ENCODE data around the gene LRFN2.

DNA sequence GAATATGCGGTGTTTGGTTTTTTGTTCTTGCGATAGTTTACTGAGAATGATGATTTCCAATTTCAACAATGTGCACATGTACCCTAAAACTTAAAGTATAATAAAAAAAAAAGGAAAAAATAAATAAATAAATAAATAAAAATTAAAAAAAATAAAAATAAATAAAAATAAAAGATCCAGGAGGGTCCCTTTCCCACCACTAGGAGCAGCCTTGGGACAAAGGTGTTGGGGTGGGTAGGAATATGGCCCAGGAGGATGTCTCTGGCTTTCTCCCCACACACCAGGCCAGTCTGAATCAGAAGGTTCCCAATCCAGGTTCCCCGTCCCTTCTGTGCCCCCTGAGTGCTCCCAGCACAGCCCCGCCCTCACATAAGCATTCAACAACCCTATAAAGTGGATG is 9.5 kb downstream of the LRFN2 start:
- TF ChIP-seq POLR2A (IDR thresholded peaks at IDR 0.05): no peak
- TF ChIP-seq, protein P1, sequence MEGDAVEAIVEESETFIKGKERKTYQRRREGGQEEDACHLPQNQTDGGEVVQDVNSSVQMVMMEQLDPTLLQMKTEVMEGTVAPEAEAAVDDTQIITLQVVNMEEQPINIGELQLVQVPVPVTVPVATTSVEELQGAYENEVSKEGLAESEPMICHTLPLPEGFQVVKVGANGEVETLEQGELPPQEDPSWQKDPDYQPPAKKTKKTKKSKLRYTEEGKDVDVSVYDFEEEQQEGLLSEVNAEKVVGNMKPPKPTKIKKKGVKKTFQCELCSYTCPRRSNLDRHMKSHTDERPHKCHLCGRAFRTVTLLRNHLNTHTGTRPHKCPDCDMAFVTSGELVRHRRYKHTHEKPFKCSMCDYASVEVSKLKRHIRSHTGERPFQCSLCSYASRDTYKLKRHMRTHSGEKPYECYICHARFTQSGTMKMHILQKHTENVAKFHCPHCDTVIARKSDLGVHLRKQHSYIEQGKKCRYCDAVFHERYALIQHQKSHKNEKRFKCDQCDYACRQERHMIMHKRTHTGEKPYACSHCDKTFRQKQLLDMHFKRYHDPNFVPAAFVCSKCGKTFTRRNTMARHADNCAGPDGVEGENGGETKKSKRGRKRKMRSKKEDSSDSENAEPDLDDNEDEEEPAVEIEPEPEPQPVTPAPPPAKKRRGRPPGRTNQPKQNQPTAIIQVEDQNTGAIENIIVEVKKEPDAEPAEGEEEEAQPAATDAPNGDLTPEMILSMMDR (IDR thresholded peaks at IDR 0.05): no peak

Data from breast epithelium (tissue), 3 donors.